ENCODE measurements around the gene SPATA6.
A peak's percentile ranks its signal among the peaks of the same experiment; 100 is the strongest.
"Not testable (repeated sequence)": the region's sequence is repeated elsewhere in the genome, so short reads cannot be mapped to it uniquely, and the experiment has no call there.

SPATA6 gene

DNA sequence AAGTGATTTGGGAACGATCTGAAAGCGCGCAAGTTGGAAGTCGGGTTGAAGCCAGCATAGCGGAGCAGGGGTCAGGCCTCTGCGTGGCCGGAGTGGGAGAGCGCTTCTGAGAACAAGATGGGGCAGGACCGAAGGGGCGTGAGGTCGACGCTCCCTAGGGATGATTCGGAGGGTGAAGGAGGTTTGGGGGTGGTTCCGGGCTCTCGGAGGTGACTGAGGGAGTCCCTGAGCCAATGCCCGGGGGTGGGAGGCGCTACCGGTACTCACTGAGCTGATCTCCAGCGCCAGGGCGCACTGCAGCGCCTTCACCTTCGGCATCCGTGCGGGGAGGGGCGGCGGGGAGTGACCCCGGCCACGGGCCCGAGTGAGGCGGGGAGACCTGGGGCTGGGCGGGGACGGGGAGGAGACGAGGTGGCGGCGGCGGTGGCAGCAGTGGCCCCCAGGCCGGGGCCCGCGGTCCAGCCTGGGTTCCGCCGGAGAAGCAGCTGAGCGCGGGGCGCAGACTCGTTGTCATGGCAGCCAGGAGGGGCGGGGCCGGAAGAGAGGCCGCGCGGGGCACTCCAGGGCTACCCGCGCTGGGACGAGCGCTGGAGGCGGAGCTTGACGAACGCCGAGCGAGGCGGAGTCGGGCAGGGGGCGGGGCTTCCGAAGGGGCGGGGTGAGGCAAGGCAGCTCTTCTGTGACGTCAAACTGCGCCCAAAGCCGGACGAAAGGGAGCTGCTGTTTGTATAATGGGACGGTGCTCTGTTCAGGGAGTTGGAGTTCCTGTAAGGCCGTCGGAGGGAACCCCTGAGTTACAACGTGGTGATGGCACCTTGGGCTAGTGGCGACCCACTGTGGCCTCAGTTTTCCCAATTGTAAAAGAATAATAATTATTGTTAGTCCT is at the start of gene SPATA6:
SPATA6 (minus strand) TSS at position 514 of the 886 bp plus-strand sequence; CDS start at position 318, 196 bp downstream.
- peak; percentile 94 for DNase-seq (ENCODE audit: extremely low spot score)
- TF ChIP-seq, protein P1, sequence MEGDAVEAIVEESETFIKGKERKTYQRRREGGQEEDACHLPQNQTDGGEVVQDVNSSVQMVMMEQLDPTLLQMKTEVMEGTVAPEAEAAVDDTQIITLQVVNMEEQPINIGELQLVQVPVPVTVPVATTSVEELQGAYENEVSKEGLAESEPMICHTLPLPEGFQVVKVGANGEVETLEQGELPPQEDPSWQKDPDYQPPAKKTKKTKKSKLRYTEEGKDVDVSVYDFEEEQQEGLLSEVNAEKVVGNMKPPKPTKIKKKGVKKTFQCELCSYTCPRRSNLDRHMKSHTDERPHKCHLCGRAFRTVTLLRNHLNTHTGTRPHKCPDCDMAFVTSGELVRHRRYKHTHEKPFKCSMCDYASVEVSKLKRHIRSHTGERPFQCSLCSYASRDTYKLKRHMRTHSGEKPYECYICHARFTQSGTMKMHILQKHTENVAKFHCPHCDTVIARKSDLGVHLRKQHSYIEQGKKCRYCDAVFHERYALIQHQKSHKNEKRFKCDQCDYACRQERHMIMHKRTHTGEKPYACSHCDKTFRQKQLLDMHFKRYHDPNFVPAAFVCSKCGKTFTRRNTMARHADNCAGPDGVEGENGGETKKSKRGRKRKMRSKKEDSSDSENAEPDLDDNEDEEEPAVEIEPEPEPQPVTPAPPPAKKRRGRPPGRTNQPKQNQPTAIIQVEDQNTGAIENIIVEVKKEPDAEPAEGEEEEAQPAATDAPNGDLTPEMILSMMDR (IDR thresholded peaks at IDR 0.05; ENCODE audit: control extremely low read depth, extremely low read depth, low read depth, missing control alignments), result no peak
- ChIA-PET POLR2A (no interaction called here), CTCF (interaction anchor here (0.9 kb wide), 1 partner anchor 9 kb away, joined by 3 read pairs; no protein-coding TSS in a partner anchor)

DNA sequence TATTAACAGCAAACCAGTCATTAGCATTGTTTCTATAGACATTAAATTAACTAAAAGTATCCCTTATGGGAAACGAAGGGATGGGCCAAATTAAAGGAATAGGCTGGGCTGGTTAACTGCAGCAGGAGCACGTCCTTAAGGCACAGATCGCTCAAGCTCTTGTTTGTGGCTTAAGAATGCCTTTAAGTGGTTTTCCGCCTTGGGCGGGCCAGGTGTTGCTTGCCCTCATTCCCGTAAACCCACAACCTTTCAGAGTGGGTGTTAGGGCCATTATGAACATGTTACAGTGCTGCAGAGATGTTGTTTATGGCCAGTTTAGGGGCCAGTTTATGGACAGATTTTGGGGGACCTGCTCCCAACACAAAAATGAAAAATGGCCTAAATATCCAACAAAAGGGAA is 47.9 kb upstream of the SPATA6 start:
- CTCF ChIA-PET, result interaction anchor here (1.7 kb wide), 1 partner anchor 12 kb away, joined by 4 read pairs; no protein-coding TSS in a partner anchor
- DNase-seq (ENCODE audit: extremely low spot score); POLR2A ChIA-PET: not testable (repeated sequence)

DNA sequence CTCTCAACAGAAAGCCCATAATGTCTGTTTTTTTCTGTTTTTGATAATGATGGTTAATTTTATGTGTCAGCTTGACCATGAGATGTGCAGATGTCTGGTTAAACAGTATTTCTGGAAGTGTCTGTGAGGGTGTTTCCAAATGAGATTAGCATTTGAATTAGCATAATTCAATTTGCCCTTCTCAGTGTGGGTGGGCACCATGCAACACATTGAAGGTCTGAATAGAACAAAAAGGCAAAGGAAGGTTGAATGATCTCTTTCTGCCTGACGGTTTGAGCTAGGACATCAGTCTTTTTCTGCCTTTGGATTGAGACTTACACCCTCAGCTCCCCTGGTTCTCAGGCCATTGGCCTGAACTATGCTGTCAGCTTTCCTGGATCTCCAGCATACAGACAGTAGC is 34.9 kb upstream of the SPATA6 start:
- POLR2A ChIA-PET, result no interaction called here
- CTCF ChIA-PET, result interaction anchor here (0.8 to 1.4 kb wide), 3 partner anchors 9 to 12 kb away, joined by 3 to 4 read pairs (median 4); no protein-coding TSS in a partner anchor

DNA sequence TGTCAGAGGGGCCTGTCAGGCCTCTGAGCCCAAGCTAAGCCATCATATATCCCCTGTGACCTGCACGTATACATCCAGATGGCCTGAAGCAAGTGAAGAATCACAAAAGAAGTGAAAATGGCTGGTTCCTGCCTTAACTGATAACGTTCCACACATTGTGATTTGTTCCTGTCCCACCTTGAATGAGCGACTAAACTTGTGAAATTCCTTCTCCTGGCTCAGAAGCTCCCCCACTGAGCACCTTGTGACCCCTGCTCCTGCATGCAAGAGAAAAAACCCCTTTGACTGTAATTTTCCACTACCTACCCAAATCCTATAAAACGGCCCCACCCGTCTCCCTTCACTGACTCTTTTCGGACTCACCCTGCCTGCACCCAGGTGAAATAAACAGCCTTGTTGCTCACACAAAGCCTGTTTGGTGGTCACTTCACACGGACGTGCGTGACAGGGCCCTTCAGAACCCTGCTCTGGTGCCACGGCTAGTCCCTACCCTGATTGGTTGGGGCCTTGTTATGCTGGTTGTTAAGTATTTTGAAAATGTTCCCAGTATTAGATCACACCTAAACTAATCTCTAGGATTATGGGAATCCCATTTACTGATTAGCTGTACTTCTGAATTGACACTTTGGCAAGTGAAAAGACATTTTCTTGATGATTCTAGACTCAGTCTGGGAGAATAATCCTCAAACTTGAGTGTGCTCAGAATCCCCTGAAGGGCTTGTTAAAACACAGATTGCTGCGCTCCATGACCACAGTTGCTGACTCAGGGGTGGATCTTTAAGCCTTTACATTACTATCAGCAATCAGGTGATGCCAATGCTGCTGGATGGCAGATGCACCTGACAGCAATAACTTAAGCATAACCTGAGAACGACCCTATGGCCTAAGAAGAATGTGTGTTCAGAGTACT is 28.8 kb upstream of the SPATA6 start:
- CTCF ChIA-PET, result interaction anchor here (0.8 to 1.6 kb wide), 5 partner anchors 9 to 391 kb away, joined by 3 to 4 read pairs (median 3); no protein-coding TSS in a partner anchor
- no peak for DNase-seq (ENCODE audit: extremely low spot score)
- POLR2A ChIA-PET, result no interaction called here
- TF ChIP-seq, protein P1 (IDR thresholded peaks at IDR 0.05; ENCODE audit: control extremely low read depth, extremely low read depth, low read depth, missing control alignments), result no peak

More for the DNA sequence above, 34.9 kb upstream of the SPATA6 start:
- DNase-seq (ENCODE audit: extremely low spot score), result no peak
- TF ChIP-seq, protein P1 (IDR thresholded peaks at IDR 0.05; ENCODE audit: control extremely low read depth, extremely low read depth, low read depth, missing control alignments), result no peak

DNA sequence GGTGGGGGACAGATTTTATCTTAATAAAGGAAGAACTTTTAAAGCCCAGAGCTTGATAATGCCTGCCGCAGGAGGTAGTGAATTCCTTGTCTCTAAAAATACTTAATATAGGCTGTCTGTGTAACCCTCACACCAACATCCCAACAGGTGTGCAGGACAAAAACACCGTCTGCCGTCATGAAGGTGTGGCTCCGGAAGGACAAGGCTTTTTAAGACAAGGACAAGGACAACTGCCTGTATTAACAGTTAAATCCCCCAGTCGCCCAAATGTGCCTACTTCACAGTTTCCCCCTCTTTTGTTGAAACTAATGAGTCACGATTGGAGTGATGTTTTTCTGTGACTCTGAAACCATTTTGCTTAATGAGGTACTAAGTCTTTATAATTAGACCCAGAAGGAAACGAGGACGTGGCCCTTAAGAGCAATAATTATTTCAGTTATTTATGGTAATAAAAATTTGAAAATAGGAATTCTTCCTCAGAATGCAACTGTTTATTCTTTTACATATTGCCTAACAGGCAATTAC is 27.3 kb upstream of the SPATA6 start:
- POLR2A ChIA-PET, result no interaction called here
- CTCF ChIA-PET, result interaction anchor here (1.0 to 1.6 kb wide), 7 partner anchors 11 to 390 kb away, joined by 3 to 4 read pairs (median 3); no protein-coding TSS in a partner anchor
- TF ChIP-seq, protein P1 (IDR thresholded peaks at IDR 0.05; ENCODE audit: control extremely low read depth, extremely low read depth, low read depth, missing control alignments), result no peak
- DNase-seq (ENCODE audit: extremely low spot score), result no peak

DNA sequence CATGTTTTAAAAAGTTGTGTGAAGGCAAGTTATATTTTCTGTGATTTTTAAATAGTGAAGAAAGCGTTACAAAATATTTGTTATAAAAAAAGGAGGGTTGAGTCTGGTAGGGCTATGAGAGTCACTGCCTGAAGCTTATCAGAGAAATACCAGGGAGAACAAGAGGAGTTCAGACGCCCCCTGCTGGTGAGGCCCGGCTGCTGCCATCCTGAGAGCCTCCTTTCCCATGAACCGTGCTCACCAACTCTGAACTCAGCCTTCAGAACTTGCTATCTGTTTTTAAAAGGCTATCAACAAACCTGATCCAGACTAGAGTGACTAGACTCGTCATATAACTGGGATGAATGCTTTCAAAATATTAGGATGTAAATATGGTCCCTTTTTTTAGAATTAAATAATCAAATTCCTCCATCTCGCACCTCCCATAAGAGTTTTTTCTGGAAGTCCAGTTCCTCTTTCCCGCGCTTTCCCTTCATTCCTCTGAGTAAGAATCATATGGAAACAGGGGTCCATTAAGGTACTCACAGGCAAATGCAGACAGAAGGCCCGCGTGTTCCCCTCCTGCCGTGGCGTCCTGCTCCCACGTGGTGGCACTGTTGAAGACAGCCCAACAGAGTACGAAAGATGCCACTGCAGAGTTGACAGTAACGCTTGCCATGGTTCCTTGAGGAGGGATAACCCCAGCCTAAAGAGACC is 26.2 kb upstream of the SPATA6 start:
- TF ChIP-seq, protein P1 (IDR thresholded peaks at IDR 0.05; ENCODE audit: control extremely low read depth, extremely low read depth, low read depth, missing control alignments), result peak; percentile 90
- DNase-seq (ENCODE audit: extremely low spot score), result peak; percentile 61
- CTCF ChIA-PET, result interaction anchor here (0.6 to 2.1 kb wide), 20 partner anchors 9 to 404 kb away, joined by 3 to 15 read pairs (median 3); no protein-coding TSS in a partner anchor
- POLR2A ChIA-PET, result no interaction called here
